ENCODE results near the gene TMEM174.
"Not testable (repeated sequence)": the region's sequence is repeated elsewhere in the genome, so short reads cannot be mapped to it uniquely, and the experiment has no call there.

TMEM174 gene

DNA sequence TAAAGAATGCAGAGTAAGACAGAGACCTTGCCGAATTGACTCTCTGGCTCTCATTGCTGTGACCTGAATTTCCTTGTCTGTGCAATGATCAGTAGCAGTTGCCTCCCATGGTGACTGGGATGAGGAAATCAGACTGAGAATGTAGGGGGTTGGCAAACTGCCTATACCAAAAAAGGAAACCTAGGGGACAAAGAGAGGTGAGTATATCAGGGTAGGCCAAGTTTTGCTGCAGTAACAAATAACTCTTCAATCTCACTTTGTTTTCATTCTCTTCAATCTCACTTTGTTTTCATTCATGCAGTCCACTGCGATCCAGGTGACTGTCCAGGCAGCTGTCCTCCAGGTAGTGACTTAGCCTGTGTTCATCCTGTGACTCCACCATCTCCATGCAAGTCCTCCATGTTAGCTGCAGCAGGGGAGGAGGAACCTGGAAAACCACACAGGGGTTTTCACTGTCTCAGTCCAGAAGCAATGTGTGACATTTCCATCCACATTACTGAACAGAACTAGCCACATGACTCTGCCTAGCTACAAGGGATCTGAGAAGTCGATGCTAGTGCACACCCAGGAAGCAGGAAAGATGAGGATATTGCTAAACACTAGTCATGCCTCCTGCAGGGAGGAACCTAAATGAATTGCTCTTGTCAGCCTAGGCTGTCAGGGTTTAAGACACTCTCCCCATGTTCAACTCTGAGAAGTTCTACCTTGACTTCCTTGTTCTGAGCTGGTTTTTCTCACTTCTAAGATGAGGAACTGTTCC lies 26.0 kb downstream of the TMEM174 start:
- DNase-seq (ENCODE audit: low read depth) = no peak
- TF ChIP-seq, protein P1, sequence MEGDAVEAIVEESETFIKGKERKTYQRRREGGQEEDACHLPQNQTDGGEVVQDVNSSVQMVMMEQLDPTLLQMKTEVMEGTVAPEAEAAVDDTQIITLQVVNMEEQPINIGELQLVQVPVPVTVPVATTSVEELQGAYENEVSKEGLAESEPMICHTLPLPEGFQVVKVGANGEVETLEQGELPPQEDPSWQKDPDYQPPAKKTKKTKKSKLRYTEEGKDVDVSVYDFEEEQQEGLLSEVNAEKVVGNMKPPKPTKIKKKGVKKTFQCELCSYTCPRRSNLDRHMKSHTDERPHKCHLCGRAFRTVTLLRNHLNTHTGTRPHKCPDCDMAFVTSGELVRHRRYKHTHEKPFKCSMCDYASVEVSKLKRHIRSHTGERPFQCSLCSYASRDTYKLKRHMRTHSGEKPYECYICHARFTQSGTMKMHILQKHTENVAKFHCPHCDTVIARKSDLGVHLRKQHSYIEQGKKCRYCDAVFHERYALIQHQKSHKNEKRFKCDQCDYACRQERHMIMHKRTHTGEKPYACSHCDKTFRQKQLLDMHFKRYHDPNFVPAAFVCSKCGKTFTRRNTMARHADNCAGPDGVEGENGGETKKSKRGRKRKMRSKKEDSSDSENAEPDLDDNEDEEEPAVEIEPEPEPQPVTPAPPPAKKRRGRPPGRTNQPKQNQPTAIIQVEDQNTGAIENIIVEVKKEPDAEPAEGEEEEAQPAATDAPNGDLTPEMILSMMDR (conservative IDR thresholded peaks at IDR 0.05; ENCODE audit: control insufficient read depth, insufficient read depth, low read depth, low read length) = no peak
- no peak overlapping the region for H3K4me3 ChIP-seq (ENCODE audit: control insufficient read depth, low read depth, low read length)

DNA sequence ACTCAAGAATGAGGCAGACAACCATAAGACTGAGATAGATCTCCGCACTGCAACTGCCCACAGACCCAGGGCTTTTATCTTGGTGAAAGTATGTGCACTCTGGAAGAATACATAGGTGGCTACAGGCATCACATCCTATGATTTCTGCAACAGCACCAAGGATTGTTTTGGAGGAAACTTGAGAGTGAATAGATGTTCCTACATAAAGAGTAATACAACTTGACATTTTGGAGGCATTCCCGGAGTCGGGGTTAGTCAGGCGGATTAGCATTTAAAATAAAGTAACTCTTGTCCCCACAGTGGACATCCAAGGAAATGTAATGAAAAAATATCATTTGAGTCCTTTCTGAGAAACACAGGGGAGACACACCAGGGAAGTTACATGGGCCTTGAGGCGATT lies 26.7 kb downstream of the TMEM174 start:
- DNase-seq (ENCODE audit: low read depth) = peak; percentile 10
- TF ChIP-seq, protein P1 (conservative IDR thresholded peaks at IDR 0.05; ENCODE audit: control insufficient read depth, insufficient read depth, low read depth, low read length) = no peak
- no peak overlapping the region for H3K4me3 ChIP-seq (ENCODE audit: control insufficient read depth, low read depth, low read length)

DNA sequence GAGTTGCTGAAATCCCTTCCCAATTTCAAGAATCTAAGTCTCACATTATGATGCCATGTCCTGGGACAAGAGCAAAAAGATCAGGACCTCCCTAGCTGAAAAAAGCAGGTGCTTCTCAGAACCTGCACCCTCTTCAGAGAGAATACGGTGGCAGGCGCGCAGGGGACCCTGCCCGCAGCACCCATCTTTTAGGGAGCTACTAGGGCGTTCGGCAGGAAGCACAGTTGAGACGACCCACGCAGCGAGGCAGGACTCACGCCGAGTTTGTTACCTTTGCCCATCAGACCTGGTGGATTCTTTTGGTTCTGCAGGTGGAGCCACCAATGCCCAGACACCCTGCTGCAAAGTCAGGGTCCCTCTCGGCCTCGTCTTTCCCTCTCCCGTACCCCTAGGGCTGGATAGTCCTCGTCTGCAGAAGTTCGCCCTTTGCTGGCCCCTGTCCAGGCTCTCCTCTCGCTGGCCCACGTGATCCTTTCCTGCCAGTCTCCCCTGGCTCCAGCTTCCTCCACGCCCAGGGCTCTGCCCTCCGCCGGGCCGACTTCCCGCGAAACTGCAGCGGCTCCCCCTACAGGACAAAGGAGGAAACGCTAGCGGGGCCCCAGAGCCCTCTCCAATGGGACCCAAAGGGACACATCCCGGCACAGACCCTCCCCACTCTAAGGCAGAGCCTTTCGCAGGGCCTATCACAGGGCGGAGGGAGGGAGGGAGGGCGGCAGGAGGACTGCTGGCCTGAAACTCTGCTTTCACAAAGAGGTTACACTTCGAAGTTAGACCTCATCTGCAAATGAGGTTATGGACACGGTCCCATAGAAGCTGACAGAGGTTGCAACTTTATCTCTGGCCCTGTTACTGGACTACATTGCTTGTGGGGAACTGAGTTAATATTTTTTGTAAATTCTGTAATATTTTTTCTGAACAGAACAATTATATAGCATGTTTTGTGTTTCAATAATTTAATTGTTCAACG lies 28.8 kb downstream of the TMEM174 start:
- TF ChIP-seq, protein P1 (conservative IDR thresholded peaks at IDR 0.05; ENCODE audit: control insufficient read depth, insufficient read depth, low read depth, low read length) = peak; percentile 70
- DNase-seq (ENCODE audit: low read depth) = peak; percentile 47
- H3K4me3 ChIP-seq (ENCODE audit: control insufficient read depth, low read depth, low read length) = no peak overlapping the region

DNA sequence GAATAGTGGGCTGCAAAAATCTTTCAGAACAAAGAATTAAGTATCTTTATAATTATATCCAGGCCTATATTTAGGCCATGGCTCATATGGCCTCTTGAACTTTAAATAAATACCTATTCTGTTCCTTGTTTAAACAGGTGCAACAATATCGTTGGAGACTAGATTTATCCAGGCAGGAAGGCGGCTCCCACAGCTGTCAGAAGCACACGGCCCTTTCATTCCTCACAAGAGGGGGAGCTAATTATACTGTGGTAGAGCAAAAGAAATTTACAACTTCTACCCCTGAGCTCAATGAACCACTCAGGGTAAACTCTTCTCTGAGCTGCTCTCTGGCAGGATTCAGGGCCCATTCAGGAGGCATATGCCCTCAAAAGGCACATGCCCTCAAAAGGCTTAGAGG lies 31.3 kb downstream of the TMEM174 start:
- H3K4me3 ChIP-seq (ENCODE audit: control insufficient read depth, low read depth, low read length) = no peak overlapping the region
- no peak for DNase-seq (ENCODE audit: low read depth)
- TF ChIP-seq, protein P1 (conservative IDR thresholded peaks at IDR 0.05; ENCODE audit: control insufficient read depth, insufficient read depth, low read depth, low read length) = no peak

DNA sequence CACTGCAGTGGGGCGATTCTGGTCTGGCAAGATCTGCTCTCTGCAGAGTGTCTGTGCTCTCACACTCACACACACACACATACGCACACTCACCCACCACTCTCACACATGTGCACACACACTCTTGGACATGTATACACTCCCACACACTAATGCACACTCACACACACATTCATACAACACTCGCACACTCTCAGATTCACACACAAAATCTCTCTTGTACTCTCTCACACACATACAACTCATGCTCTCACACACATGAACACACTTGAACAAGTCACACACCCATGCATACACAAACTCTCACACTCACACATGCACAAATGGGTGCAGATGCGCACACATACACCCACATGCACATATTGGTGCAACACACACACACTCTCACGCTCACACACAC lies 31.7 kb downstream of the TMEM174 start:
- no peak overlapping the region for H3K4me3 ChIP-seq (ENCODE audit: control insufficient read depth, low read depth, low read length)
- no peak for DNase-seq (ENCODE audit: low read depth)
- TF ChIP-seq, protein P1 (conservative IDR thresholded peaks at IDR 0.05; ENCODE audit: control insufficient read depth, insufficient read depth, low read depth, low read length) = no peak

DNA sequence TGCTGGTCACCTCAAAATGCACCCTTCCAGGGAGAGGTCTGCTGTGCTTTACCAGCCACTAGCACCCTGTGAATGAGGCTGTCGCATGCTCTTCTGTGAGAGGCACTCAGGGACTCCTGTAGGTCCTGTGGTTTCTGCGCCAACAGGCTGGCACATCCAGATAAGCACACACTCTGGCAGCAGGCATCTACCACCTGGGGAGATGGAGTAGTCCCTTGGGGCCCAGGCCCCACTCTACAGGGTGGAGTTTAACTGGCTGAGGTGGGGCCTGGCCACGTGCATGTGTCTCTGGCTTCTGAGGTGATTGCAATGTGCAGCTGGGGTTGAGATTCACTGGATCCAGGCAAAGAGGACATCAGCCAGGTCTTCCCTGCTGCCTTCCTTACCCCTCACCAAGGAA lies 32.3 kb downstream of the TMEM174 start:
- no peak for DNase-seq (ENCODE audit: low read depth)
- TF ChIP-seq, protein P1 (conservative IDR thresholded peaks at IDR 0.05; ENCODE audit: control insufficient read depth, insufficient read depth, low read depth, low read length) = no peak
- H3K4me3 ChIP-seq (ENCODE audit: control insufficient read depth, low read depth, low read length) = no peak overlapping the region

DNA sequence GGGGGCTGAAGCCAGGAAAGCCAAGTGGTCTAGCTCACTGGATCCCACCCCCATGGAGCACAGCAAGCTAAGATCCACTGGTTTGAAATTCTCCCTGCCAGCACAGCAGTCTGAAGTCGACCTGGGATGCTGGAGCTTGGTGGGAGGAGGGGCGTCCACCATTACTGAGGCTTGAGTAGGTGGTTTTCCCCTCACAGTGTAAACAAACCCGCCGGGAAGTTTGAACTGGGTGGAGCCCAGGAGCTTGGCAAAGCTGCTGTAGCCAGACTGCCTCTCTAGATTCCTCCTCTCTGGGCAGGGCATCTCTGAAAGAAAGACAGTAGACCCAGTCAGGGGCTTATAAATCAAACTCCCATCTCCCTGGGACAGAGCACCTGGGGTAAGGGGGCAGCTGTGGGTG lies 34.2 kb downstream of the TMEM174 start:
- DNase-seq (ENCODE audit: low read depth) = not testable (repeated sequence)

DNA sequence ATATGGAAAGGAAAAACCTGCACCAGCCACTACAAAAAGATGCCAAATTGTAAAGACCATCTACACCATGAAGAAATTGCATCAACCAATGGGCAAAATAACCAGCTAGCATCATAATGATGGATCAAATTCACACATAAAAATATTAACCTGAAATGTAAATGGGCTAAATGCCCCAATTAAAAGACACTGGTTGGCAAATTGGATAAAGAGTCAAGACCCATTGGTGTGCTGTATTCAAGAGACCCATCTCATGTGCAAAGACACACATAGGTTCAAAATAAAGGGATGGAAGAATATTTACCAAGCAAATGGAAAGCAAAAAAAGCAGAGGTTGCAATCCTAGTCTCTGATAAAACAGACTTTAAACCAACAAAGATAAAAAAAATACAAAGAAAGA lies 36.1 kb downstream of the TMEM174 start:
- not testable (repeated sequence) for H3K4me3 ChIP-seq (ENCODE audit: control insufficient read depth, low read depth, low read length); DNase-seq (ENCODE audit: low read depth)

More for the DNA sequence above, 34.2 kb downstream of the TMEM174 start:
- not testable (repeated sequence) for H3K4me3 ChIP-seq (ENCODE audit: control insufficient read depth, low read depth, low read length)

DNA sequence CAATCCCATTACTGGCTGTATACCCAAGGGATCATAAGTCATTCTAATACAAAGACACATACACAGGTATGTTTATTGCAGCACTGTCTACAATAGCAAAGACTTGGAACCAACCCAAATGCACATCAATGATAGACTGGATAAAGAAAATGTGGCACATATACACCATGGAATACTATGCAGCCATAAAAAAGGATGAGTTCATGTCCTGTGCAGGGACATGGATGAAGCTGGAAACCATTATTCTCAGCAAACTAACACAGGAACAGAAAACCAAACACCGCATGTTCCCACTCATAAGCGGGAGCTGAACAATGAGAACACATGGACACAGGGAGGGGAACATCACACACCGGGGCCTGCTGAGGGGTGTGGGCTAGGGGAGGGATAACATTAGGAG lies 39.7 kb downstream of the TMEM174 start:
- H3K4me3 ChIP-seq (ENCODE audit: control insufficient read depth, low read depth, low read length) = not testable (repeated sequence)

More for the DNA sequence above, 39.7 kb downstream of the TMEM174 start:
- not testable (repeated sequence) for DNase-seq (ENCODE audit: low read depth)
